ENCODE data around the gene TRPV5. TPM values are rescaled to one million over a fixed set of nuclear protein-coding genes. Genes with fewer than 3 reads are reported as not detected.
"Not testable (repeated sequence)": the region's sequence is repeated elsewhere in the genome, so short reads cannot be mapped to it uniquely, and the experiment has no call there.

The TRPV5 gene
- total RNA-seq (2014; rRNA removed; shearing (Covaris generic)): not detected in 2 replicates

DNA sequence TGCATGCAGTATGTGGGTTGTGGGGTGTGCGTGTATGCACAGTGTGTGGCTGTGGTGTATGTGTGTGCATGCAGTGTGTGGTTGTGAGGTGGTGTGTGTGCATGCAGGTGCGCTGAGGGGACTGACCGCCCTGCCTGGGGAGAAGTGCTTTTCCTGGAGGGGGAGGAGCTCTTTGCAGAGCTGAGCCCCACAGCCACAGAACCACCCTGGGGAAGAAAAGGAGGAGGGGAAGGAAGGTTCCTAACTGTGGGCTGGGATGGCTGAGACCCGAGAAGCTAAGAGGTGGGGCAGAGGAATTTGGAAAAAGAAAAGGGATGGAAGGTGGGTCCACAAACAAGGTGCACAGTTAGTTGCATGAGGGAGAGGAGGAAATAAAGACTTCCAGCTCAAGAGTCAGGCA lies at the start of gene TRPV5:
Gene TRPV5 (minus strand): TSS at position 123 of the 400 bp plus-strand sequence. CDS start 287 bp downstream, outside the sequence.
- in situ Hi-C loops (cut with HindIII; ENCODE audit: low sequenced_read_pairs): no loop called here
- no peak for DNase-seq (ENCODE audit: low spot score)

DNA sequence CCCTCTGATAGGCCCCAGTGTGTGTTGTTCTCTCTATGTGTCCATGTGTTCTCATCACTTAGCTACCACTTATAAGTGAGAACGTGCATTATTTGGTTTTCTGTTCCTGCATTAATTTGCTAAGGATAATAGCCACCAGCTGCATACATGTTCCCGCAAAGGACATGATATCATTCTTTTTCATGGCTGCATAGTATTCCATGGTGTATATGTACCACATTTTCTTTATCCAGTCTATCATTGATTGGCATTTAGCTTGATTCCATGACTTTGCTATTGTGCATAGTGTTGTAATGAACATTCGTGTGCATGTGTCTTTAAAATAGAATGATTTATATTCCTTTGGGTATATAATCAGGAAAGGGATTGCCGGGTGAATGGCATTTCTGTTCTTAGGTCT lies 44.9 kb upstream of the TRPV5 start:
- DNase-seq (ENCODE audit: low spot score); in situ Hi-C loops (cut with HindIII; ENCODE audit: low sequenced_read_pairs): not testable (repeated sequence)

DNA sequence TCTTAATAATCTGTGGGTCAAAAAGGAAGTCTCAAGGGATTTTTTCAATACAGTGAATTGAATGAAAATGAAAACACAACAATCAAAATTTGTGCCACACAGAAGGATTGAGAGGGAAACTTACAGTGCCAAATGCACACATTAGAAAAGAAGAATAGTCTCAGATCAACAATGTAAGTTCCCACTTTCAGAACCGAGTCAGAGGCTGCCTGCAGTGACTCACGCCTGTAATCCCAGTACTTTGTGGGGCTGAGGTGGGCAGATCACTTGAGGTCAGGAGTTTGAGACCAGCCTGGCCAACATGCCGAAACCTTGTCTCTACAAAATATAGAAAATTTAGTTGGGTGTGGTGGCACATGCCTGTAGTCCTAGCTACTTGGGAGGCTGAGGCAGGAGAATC lies 41.1 kb upstream of the TRPV5 start:
- DNase-seq (ENCODE audit: low spot score): no peak
- in situ Hi-C loops (cut with HindIII; ENCODE audit: low sequenced_read_pairs): no loop called here

DNA sequence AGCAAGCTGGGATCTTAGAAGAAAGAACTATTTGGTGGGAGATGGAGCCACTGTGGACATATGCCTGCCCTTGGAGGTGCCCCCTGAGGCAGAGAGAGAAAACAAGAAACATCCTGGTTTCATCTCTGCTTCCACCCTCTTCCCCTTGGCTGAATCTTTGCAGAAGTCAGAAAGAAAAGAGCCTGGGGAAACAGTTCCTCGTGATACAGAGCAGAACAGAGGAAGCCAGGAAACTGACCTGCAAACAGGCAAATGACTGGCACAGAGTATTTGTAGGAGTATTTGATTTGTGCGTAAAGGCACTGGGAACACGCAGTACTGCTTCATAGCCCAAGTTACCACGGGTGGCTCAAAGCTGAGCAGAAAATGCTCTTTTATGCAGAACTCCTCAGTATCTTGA lies 35.6 kb upstream of the TRPV5 start:
- DNase-seq (ENCODE audit: low spot score): no peak
- in situ Hi-C loops (cut with HindIII; ENCODE audit: low sequenced_read_pairs): no loop called here

DNA sequence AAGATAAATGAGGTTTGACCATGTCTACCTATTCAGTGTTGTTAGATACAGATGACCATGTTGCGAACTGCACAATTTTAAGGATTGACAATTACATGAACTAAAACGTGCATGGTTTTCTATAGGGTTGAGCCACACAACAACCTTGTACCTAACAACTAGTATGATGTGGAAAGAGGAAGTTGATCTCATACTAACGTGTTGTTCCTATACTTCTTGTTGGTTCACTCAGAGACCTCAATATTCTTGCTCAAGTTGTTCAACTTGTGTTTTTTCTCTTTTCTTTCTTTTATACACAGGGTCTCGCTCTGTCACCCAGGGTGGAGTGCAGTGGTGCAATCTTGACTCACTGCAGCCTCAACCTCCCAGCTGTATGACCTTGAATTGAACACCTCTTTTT lies 34.7 kb upstream of the TRPV5 start:
- no peak for DNase-seq (ENCODE audit: low spot score)
- in situ Hi-C loops (cut with HindIII; ENCODE audit: low sequenced_read_pairs): no loop called here

GRCh38 chr7:142964502-142965246 lies 31.1 kb upstream of the TRPV5 start:
- no peak for DNase-seq (ENCODE audit: low spot score)
- in situ Hi-C loops (cut with HindIII; ENCODE audit: low sequenced_read_pairs): no loop called here

DNA sequence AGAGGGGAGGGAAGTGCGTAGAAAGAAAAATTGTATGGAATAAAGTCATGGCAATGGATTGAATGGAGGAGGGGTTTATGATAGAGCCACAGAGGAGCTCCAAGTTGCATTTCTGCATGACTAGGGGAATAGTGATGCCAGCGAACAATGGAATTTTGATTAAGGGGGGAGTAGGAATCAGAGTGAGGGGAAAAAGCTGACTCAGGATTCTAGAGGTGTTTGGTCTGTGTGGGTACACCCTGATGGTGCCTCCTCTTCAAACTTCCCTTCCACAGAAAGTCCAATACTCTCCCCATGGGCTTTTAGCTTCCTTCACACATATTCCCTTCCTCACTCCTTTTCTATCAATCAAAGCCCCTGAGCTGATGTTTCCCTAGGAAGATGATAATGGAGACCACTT lies 30.4 kb upstream of the TRPV5 start:
- in situ Hi-C loops (cut with HindIII; ENCODE audit: low sequenced_read_pairs): no loop called here
- DNase-seq (ENCODE audit: low spot score): no peak

DNA sequence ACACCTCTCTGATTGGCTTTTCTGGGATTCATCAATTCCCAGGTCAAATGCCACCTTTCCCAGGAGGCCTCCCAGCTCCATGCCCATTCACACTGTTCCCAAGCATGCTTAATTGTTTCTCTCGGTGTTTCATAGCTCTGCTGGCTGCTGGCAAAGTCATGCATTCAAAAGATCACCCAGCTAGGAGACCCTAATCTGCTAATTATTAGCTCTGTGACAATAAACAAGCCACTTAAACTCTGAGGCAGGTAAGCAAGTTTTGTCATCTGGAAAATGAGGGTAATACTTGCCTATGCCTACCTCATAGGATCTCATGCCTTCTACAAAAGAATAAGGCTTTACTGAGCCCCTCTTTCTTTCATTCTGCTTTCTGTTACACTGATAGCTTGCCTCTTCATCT lies 29.4 kb upstream of the TRPV5 start:
- in situ Hi-C loops (cut with HindIII; ENCODE audit: low sequenced_read_pairs): no loop called here
- no peak for DNase-seq (ENCODE audit: low spot score)

- no peak for DNase-seq (ENCODE audit: low spot score)
- in situ Hi-C loops (cut with HindIII; ENCODE audit: low sequenced_read_pairs): no loop called here
Observed at GRCh38 chr7:142961973-142962926, 28.7 kb upstream of the TRPV5 start, which contains the start of gene KEL. Gene KEL (minus strand): TSS chr7:142962363. CDS start chr7:142962206, 157 bp downstream.

GRCh38 chr7:142961595-142961972 lies 28.0 kb upstream of the TRPV5 start:
- DNase-seq (ENCODE audit: low spot score): no peak
- in situ Hi-C loops (cut with HindIII; ENCODE audit: low sequenced_read_pairs): no loop called here

DNA sequence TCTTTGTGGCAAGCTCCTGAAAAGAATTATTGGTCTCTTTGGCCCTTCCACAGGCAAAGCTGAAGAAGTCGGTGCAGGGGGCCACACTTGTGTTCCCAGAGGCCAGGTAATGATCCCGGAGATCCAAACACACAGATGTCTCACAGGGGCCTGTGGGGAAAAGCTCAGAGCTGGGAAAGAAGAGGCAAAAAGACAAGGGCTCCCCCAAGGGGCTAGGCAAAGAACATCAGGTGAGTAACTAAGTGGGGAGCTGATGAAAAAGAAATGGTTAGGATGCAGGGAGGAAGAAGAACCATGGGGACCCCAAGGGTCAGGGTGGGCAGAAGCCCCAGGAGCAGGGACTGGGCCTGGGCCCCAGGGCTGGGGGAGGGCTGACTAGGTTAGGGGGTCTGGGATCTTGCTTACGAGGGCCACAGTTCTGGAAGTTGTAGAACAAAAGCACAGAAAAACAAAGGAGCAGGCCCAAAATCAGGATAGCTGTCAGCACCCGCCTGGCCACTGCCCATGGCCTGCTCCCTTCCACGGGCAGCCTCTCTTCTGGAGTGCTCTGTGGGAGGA lies 27.5 kb upstream of the TRPV5 start:
- no peak for DNase-seq (ENCODE audit: low spot score)

GRCh38 chr7:142959202-142959601 lies 25.7 kb upstream of the TRPV5 start:
- no peak for DNase-seq (ENCODE audit: low spot score)
- in situ Hi-C loops (cut with HindIII; ENCODE audit: low sequenced_read_pairs): no loop called here

More for the DNA sequence above, 27.5 kb upstream of the TRPV5 start:
- in situ Hi-C loops (cut with HindIII; ENCODE audit: low sequenced_read_pairs): no loop called here

- in situ Hi-C loops (cut with HindIII; ENCODE audit: low sequenced_read_pairs): no loop called here
- DNase-seq (ENCODE audit: low spot score): no peak
Observed at GRCh38 chr7:142957723-142958122, 24.2 kb upstream of the TRPV5 start.

GRCh38 chr7:142956951-142957623 lies 23.5 kb upstream of the TRPV5 start:
- DNase-seq (ENCODE audit: low spot score): no peak
- in situ Hi-C loops (cut with HindIII; ENCODE audit: low sequenced_read_pairs): no loop called here

DNA sequence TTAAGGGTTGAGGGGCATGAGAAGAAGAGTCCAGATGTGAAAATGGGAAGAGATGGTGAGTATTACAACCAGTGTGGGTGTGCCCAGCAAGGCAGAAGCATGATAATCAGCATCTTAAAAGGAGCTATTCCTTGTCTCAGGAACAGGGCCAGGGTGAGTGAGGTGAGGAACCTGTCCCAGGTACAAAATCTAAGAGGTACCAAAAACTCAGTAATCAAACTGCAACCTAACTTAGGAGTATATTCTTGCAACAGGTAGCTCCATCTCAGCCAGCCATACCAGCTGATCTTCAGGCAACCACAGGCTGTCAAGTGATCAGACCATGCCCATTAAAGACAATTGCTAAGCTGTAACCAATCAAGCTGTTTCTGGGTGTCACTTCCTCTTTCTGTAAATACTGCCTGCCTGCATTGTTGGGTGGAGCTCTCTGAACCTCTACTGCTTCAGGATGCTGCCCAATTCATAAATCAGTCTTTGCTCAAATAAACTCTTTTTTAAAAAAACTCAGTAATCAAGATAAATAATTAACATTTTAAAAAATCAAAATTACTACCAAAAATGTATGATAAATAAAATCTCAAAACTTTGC lies 21.2 kb upstream of the TRPV5 start:
- in situ Hi-C loops (cut with HindIII; ENCODE audit: low sequenced_read_pairs): no loop called here
- DNase-seq (ENCODE audit: low spot score): no peak

GRCh38 chr7:142950235-142950634 lies 16.7 kb upstream of the TRPV5 start:
- in situ Hi-C loops (cut with HindIII; ENCODE audit: low sequenced_read_pairs): no loop called here

DNA sequence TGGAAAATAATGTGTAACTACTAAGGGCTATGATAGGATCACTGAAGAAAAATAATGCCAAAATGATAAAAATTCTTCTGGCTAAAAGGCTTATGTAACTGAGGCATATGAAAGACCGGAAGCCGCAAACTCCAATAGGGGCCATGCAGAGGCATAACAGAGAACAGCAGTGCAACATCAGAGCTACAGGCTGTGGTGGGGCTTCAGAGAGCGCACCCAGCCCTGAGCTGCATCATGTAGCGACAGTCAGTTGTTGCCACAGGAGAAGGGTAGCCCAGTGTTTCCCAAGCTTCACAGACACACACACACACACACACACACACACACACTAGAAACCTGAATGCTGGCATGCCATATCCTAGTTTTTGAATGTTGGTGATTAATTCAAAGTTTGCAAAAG lies 15.1 kb upstream of the TRPV5 start:
- in situ Hi-C loops (cut with HindIII; ENCODE audit: low sequenced_read_pairs): no loop called here

More at GRCh38 chr7:142950235-142950634, 16.7 kb upstream of the TRPV5 start:
- DNase-seq (ENCODE audit: low spot score): no peak

GRCh38 chr7:142945001-142945400 lies 11.5 kb upstream of the TRPV5 start:
- DNase-seq (ENCODE audit: low spot score): no peak
- in situ Hi-C loops (cut with HindIII; ENCODE audit: low sequenced_read_pairs): no loop called here

More for the DNA sequence above, 15.1 kb upstream of the TRPV5 start:
- no peak for DNase-seq (ENCODE audit: low spot score)

DNA sequence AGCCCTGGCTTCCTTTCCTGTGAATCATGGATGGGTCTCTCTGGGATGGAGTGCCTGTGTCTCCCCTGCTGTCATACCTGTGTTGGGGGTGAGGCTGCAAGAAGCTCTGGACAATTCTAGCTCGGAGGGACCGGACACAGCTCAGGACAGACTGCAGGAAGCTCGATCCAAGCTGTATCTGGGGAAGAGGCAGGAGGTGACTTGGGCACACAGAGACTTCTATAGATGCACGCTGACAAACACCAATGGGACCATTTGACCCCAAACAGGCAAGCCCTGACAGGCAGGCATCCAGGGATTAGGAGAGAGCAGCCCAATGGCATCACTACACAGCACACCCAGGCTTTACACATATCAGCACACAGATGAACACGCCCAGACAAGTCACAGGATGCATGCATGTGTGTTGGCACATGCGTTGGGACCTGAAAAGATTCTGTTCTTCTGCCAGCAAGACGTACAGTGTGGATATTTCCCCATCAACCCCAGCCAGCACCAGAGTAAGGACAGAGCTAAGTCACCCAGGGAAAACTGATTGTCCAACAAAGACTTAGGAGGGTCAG lies 10.2 kb upstream of the TRPV5 start:
- DNase-seq (ENCODE audit: low spot score): no peak
- in situ Hi-C loops (cut with HindIII; ENCODE audit: low sequenced_read_pairs): no loop called here

Measured in G401 (cell line).